ENCODE data around the gene SYNC.

- TF ChIP-seq CTCF (IDR thresholded peaks at IDR 0.05; ENCODE audit: extremely low read depth in 1 of 2, insufficient read depth in 1 of 2, low read depth in 1 of 2, low read length in 2 of 2) (no peak), EZH2 (IDR thresholded peaks at IDR 0.05; ENCODE audit: borderline replicate concordance, low read depth, low read length, severe bottlenecking) (no peak), FOS (IDR thresholded peaks at IDR 0.05; ENCODE audit: borderline replicate concordance, insufficient read depth, low read length) (no peak), POLR2AphosphoS5 (IDR thresholded peaks at IDR 0.05; ENCODE audit: insufficient read depth, low read depth, low read length) (no peak), JUN (IDR thresholded peaks at IDR 0.05; ENCODE audit: borderline replicate concordance, insufficient read depth, insufficient read length, low read depth) (no peak), POLR2A (IDR thresholded peaks at IDR 0.05; ENCODE audit: low read depth, low read length) (no peak)
These were observed 58.1 kb downstream of the SYNC start for GRCh38 chr1:32644426-32644825.
